Mammary epithelial cell (primary cell): ENCODE measurements around the gene ZBED4.

Experiments used
- CTCF ChIP-seq, 2 donors: IDR thresholded peaks in 1 of 2; conservative IDR thresholded peaks in 1 of 2; 2 replicates each; pipeline ENCODE4 v1.5.1; 2011 to 2012; ENCODE audit warnings: inconsistent platforms in 2 of 2, low read length in 2 of 2, mild to moderate bottlenecking in 2 of 2, control low read depth in 1 of 2, low read depth in 1 of 2; ENCODE audit not compliant: insufficient read depth in 1 of 2; ENCODE audit errors: extremely low read depth in 1 of 2
- EZH2 ChIP-seq: IDR thresholded peaks from 2 replicates; pipeline ENCODE4 v1.6.1; 2012; ENCODE audit warnings: low read length, inconsistent platforms, borderline replicate concordance

- TF ChIP-seq CTCF (conservative IDR thresholded peaks at IDR 0.05 in 1 of 2, IDR thresholded peaks at IDR 0.05 in 1 of 2; ENCODE audit: extremely low read depth in 1 of 2, insufficient read depth in 1 of 2, low read depth in 1 of 2, low read length in 2 of 2) (no peak), EZH2 (no peak)
These were observed 54.2 kb downstream of the ZBED4 start for GRCh38 chr22:49907807-49908206.
